A549 (cell line): ENCODE measurements around the gene UFC1.

Source experiments
- CHD2 ChIP-seq: fragments of 150-350 bp; IDR thresholded peaks from 2 replicates; pipeline ENCODE4 v1.6.1; 2014; ENCODE audit warnings: low read length; ENCODE audit not compliant: partially characterized antibody
- CTCF ChIP-seq: fragments of >200 bp; sonication (Bioruptor Twin); formaldehyde crosslinking; IDR thresholded peaks from 3 replicates; pipeline ENCODE4 v1.5.1; 2016
- EP300 ChIP-seq, 2 experiments: fragments of >200 bp; sonication (Bioruptor Twin); formaldehyde crosslinking; IDR thresholded peaks; 2 replicates in 1 of 2; 3 replicates in 1 of 2; pipeline ENCODE4 v1.6.1; 2016 to 2017
- KDM1A ChIP-seq: fragments of 200-600 bp; sonication (generic); IDR thresholded peaks from 2 replicates; pipeline ENCODE4 v1.6.1; 2016; ENCODE audit warnings: low read depth, mild to moderate bottlenecking
- KDM5A ChIP-seq: fragments of 200-600 bp; sonication (generic); IDR thresholded peaks from 2 replicates; pipeline ENCODE4 v1.6.1; 2016; ENCODE audit warnings: antibody characterized with exemption, mild to moderate bottlenecking
- MAX ChIP-seq: IDR thresholded peaks from 2 replicates; pipeline ENCODE4 v1.6.1; 2012
- POLR2A ChIP-seq: IDR thresholded peaks from 2 replicates; pipeline ENCODE4 v1.6.1; 2012; ENCODE audit warnings: mild to moderate bottlenecking, low read length
- REST ChIP-seq: fragments of 200-600 bp; sonication (generic); IDR thresholded peaks from 2 replicates; pipeline ENCODE4 v1.6.1; 2016; ENCODE audit warnings: antibody characterized with exemption, mild to moderate bottlenecking, moderate library complexity
- SREBF2 ChIP-seq: fragments of 450-650 bp; IDR thresholded peaks from 2 replicates; pipeline ENCODE4 v1.6.1; 2014; ENCODE audit warnings: mild to moderate bottlenecking, moderate library complexity
- TFCP2L1 ChIP-seq: fragments of 250-450 bp; sonication (Bioruptor Pico); IDR thresholded peaks from 2 replicates; pipeline ENCODE4 v1.5.0; 2021; ENCODE audit warnings: mild to moderate bottlenecking
- USF2 ChIP-seq: fragments of 450-650 bp; IDR thresholded peaks from 2 replicates; pipeline ENCODE4 v1.6.1; 2014; ENCODE audit warnings: antibody characterized with exemption
- ZC3H11A ChIP-seq: fragments of 450-650 bp; IDR thresholded peaks from 2 replicates; pipeline ENCODE4 v1.6.1; 2014; ENCODE audit warnings: antibody characterized with exemption, mild to moderate bottlenecking

- TF ChIP-seq CTCF (no peak), KDM5A (no peak), KDM1A (no peak), TFCP2L1 (CRISPR knock-in tag) (no peak), MAX (no peak), EP300 (IDR thresholded peaks at IDR 0.05) (no peak), SREBF2 (no peak), REST (no peak), ZC3H11A (no peak), USF2 (no peak), POLR2A (no peak), CHD2 (no peak)
These were observed 47.3 kb upstream of the UFC1 start for GRCh38 chr1:161106431-161106830.
